PC-3 (cell line): Measurements from ENCODE around the gene MINK1. TPM values are rescaled to one million over a fixed set of nuclear protein-coding genes. Genes with fewer than 3 reads are reported as not detected.

Experiments
- ATAC-seq: fragments of 200-7000 bp; cut with Tn5 transposase; 2 replicates; pipeline ENCODE4 v1.9.1; 2020; ENCODE audit warnings: mild to moderate bottlenecking, moderate library complexity
- BruUV-seq: library from RNA; stranded (reverse); fragments of 400-500 nt; replicated peaks from 2 replicates; lab custom pipeline; 2021; lab: Mats Ljungman, UMichigan
- CTCF ChIA-PET: fragments of 300-600 bp; sonication (Branson Sonifier 250); formaldehyde crosslinking; loops from one replicate; lab custom pipeline; 2022; ENCODE audit warnings: antibody characterized with exemption; lab: Charles Lee
- POLR2A ChIA-PET: fragments of 300-600 bp; sonication (Branson Sonifier 250); formaldehyde crosslinking; loops from one replicate; lab custom pipeline; 2022; ENCODE audit warnings: antibody characterized with exemption; ENCODE audit not compliant: unreplicated experiment; lab: Charles Lee
- DNase-seq: peaks from one replicate; pipeline ENCODE4 v3.0.0-alpha.2; 2015
- H2AFZ ChIP-seq: fragments of 300-600 bp; sonication (generic); 2 replicates; pipeline ENCODE4 v1.6.0; 2016; ENCODE audit warnings: antibody characterized with exemption, low read length
- H3F3A ChIP-seq: fragments of 300-600 bp; sonication (generic); one replicate; pipeline ENCODE4 v1.6.0; 2017; ENCODE audit warnings: antibody characterized with exemption, low read length, control low read depth, mild to moderate bottlenecking; ENCODE audit not compliant: unreplicated experiment
- H3K27ac ChIP-seq: fragments of 300-600 bp; sonication (generic); 2 replicates; pipeline ENCODE4 v1.5.1; 2016; ENCODE audit warnings: mild to moderate bottlenecking, low read length
- H3K27me3 ChIP-seq: fragments of 300-600 bp; sonication (generic); 2 replicates; pipeline ENCODE4 v1.6.1; 2016; ENCODE audit warnings: low read length, mixed read lengths
- H3K36me3 ChIP-seq: fragments of 300-600 bp; sonication (generic); 2 replicates; pipeline ENCODE4 v1.6.1; 2016; ENCODE audit warnings: low read depth, mixed run types, low read length, mixed read lengths
- H3K4me1 ChIP-seq: fragments of 300-600 bp; sonication (generic); 2 replicates; pipeline ENCODE4 v1.5.1; 2016; ENCODE audit warnings: low read length; ENCODE audit not compliant: insufficient read depth
- H3K4me2 ChIP-seq: fragments of 300-600 bp; sonication (generic); 2 replicates; pipeline ENCODE4 v1.6.0; 2016; ENCODE audit warnings: low read length
- H3K4me3 ChIP-seq: fragments of 300-600 bp; sonication (generic); 2 replicates; pipeline ENCODE4 v1.5.1; 2016; ENCODE audit warnings: mild to moderate bottlenecking, low read length, mixed read lengths
- H3K79me2 ChIP-seq: fragments of 300-600 bp; sonication (generic); 2 replicates; pipeline ENCODE4 v1.6.1; 2017; ENCODE audit warnings: low read length, mixed read lengths
- H3K9ac ChIP-seq: fragments of 300-600 bp; sonication (generic); 2 replicates; pipeline ENCODE4 v1.6.0; 2016; ENCODE audit warnings: mild to moderate bottlenecking, low read length
- H3K9me2 ChIP-seq: fragments of 300-600 bp; sonication (generic); replicated peaks from 2 replicates; pipeline ENCODE4 v1.6.1; 2016; ENCODE audit warnings: mixed run types, low read length, mixed read lengths
- H3K9me3 ChIP-seq: fragments of 300-600 bp; sonication (generic); 2 replicates; pipeline ENCODE4 v1.6.1; 2016; ENCODE audit warnings: low read length, mixed read lengths
- H4K20me1 ChIP-seq: fragments of 300-600 bp; sonication (generic); 2 replicates; pipeline ENCODE4 v1.6.1; 2016; ENCODE audit warnings: low read length, mixed read lengths
- CTCF ChIP-seq: fragments of 300-600 bp; sonication (generic); conservative IDR thresholded peaks from 2 replicates; pipeline ENCODE4 v1.5.1; 2017; ENCODE audit warnings: antibody characterized with exemption, low read depth, mild to moderate bottlenecking, low read length
- EZH2 ChIP-seq: fragments of 300-600 bp; sonication (generic); IDR thresholded peaks from one replicate; pipeline ENCODE4 v1.6.1; 2017; ENCODE audit warnings: antibody characterized with exemption, mild to moderate bottlenecking, low read length; ENCODE audit not compliant: unreplicated experiment
- EZH2phosphoT487 ChIP-seq: fragments of 300-600 bp; sonication (generic); IDR thresholded peaks from 2 replicates; pipeline ENCODE4 v1.6.1; 2018; ENCODE audit warnings: mild to moderate bottlenecking, antibody characterized with exemption, low read length, borderline replicate concordance
- intact Hi-C: fragments of 100-400 bp; cut with micrococcal nuclease; formaldehyde crosslinking; loops from 2 replicates; pipeline ENCODE4 v1.9.0; 2023
- total RNA-seq: library from RNA; depleted of rRNA; stranded (reverse); fragments of >200 nt; gene quantifications from 2 replicates; pipeline ENCODE4 v1.2.3, GENCODE V29; 2014

The MINK1 gene
- total RNA-seq, 1 experiment from 2014 or later: 44.5 TPM

GRCh38 chr17:4850246-4850645 lies 17.1 kb downstream of the MINK1 start:
- Histone ChIP-seq H2AFZ (no peak overlapping the region), H3K79me2 (peaks cover 73% of the 10 kb centered on the region), H3K9me3 (no peaks in the 10 kb centered on the region), H3K4me2 (peak overlapping the region; percentile 81), H3K27me3 (no peaks in the 10 kb centered on the region), H3K9ac (peak overlapping the region; percentile 88), H3K9me2 (no peaks in the 10 kb centered on the region), H3K4me3 (peak overlapping the region; percentile 40), H4K20me1 (no peaks in the 10 kb centered on the region), H3K4me1 (peaks cover 59% of the 10 kb centered on the region), H3K36me3 (no peaks in the 10 kb centered on the region), H3F3A (peaks cover 15% of the 10 kb centered on the region), H3K27ac (peak overlapping the region; percentile 100)
- intact Hi-C loops: no loop called here
- ATAC-seq (peak; percentile 58), DNase-seq (peak; percentile 77)
- no peak for TF ChIP-seq EZH2phosphoT487
- CTCF ChIA-PET: interaction anchor here (0.9 kb wide), 1 partner anchor 10 kb away, joined by 7 read pairs; no protein-coding TSS in a partner anchor
- no TSS peak for BruUV-seq
- POLR2A ChIA-PET: interaction anchor here (0.5 to 0.6 kb wide), 2 partner anchors 43 to 60 kb away, joined by 4 to 8 read pairs; partner anchors contain the start of gene PLD2

- no peak overlapping the region for H2AFZ ChIP-seq
- peak overlapping the region; percentile 81 for H3K4me2 ChIP-seq
- peaks cover 15% of the 10 kb centered on the region for H3F3A ChIP-seq
- no peak overlapping the region; the same call in 1 of the 2 replicates for H3K4me3 ChIP-seq
- ChIA-PET CTCF (interaction anchor here (0.9 kb wide), 1 partner anchor 11 kb away, joined by 7 read pairs; no protein-coding TSS in a partner anchor), POLR2A (no interaction called here)
- H3K79me2 ChIP-seq: peaks cover 65% of the 10 kb centered on the region
- intact Hi-C loops: no loop called here
- no peaks in the 10 kb centered on the region for H3K27me3 ChIP-seq
- no peaks in the 10 kb centered on the region for H3K36me3 ChIP-seq
- no peak for DNase-seq
- TF ChIP-seq EZH2phosphoT487 (no peak), CTCF (no peak), EZH2 (no peak)
- no peaks in the 10 kb centered on the region for H4K20me1 ChIP-seq
- ATAC-seq: no peak
- H3K27ac ChIP-seq: peak overlapping the region; percentile 100
- no peaks in the 10 kb centered on the region for H3K9me2 ChIP-seq
- peaks cover 59% of the 10 kb centered on the region for H3K4me1 ChIP-seq
- H3K9ac ChIP-seq: peak overlapping the region; percentile 88
- BruUV-seq: no TSS peak
- no peaks in the 10 kb centered on the region for H3K9me3 ChIP-seq
These were observed 17.9 kb downstream of the MINK1 start for GRCh38 chr17:4851084-4851483.

GRCh38 chr17:4852567-4853207 lies 19.5 kb downstream of the MINK1 start:
- no peaks in the 10 kb centered on the region for H3K36me3 ChIP-seq
- no peaks in the 10 kb centered on the region for H4K20me1 ChIP-seq
- H2AFZ ChIP-seq: no peak overlapping the region
- ATAC-seq: no peak
- H3K4me1 ChIP-seq: peaks cover 49% of the 10 kb centered on the region
- no peaks in the 10 kb centered on the region for H3K9me2 ChIP-seq
- H3K79me2 ChIP-seq: peaks cover 60% of the 10 kb centered on the region
- BruUV-seq: no TSS peak
- TF ChIP-seq EZH2: no peak
- no peak for TF ChIP-seq EZH2phosphoT487
- TF ChIP-seq CTCF: no peak
- ChIA-PET POLR2A (no interaction called here), CTCF (interaction anchor here (0.6 to 1.1 kb wide), 2 partner anchors 62 to 80 kb away, joined by 3 read pairs; no protein-coding TSS in a partner anchor)
- intact Hi-C loops: no loop called here
- no peaks in the 10 kb centered on the region for H3K9me3 ChIP-seq
- no peaks in the 10 kb centered on the region for H3K27me3 ChIP-seq
- H3K9ac ChIP-seq: peak overlapping the region; percentile 70
- DNase-seq: peak; percentile 63
- H3K27ac ChIP-seq: peak overlapping the region; percentile 100
- H3K4me3 ChIP-seq: peak overlapping the region; percentile 15; the same call in 1 of the 2 replicates
- H3K4me2 ChIP-seq: peak overlapping the region; percentile 81
- H3F3A ChIP-seq: peaks cover 15% of the 10 kb centered on the region
